Activated CD8-positive, alpha-beta memory T cell treated with anti-CD3 and anti-CD28 coated beads, Interleukin-2, amount 10 ng/mL, durations not matched to agents 7 days and 5 days (primary cell): ENCODE results near the gene KCNJ9. TPM values are rescaled to one million over a fixed set of nuclear protein-coding genes. Genes with fewer than 3 reads are reported as not detected.

Experiments used
- total RNA-seq, 2 experiments: library from RNA; stranded (reverse); gene quantifications; one replicate each; pipeline ENCODE4 v1.2.3, GENCODE V29; 2021

KCNJ9 gene
- total RNA-seq, 2 experiments from 2014 or later = not detected

Other genes with a start within 250 kb of the KCNJ9 start
- not detected for gene VSIG8, start 218.9 kb upstream of the KCNJ9 start, total RNA-seq
- gene CFAP45, start 181.4 kb upstream of the KCNJ9 start, total RNA-seq = 1 to 10 TPM; 1.3 to 1.6 TPM
- 100 to 1,000 TPM; 479 to 513 TPM for gene TAGLN2, start 156.0 kb upstream of the KCNJ9 start, total RNA-seq
- not detected for gene IGSF9, start 135.9 kb upstream of the KCNJ9 start, total RNA-seq
- not detected for gene SLAMF9, start 127.3 kb upstream of the KCNJ9 start, total RNA-seq
- gene PIGM, start 49.5 kb upstream of the KCNJ9 start, total RNA-seq = 1 to 10 TPM; 5.3 to 5.9 TPM
- not detected for gene KCNJ10, start 11.4 kb upstream of the KCNJ9 start, total RNA-seq
- 10 to 100 TPM; 30.9 to 35.0 TPM for gene IGSF8, start 17.1 kb downstream of the KCNJ9 start, total RNA-seq
- not detected for gene ATP1A2, start 34.2 kb downstream of the KCNJ9 start, total RNA-seq
- under 1 TPM in 1 of 2 experiments, not detected in 1; 0.40 TPM for gene ATP1A4, start 70.1 kb downstream of the KCNJ9 start, total RNA-seq
- under 1 TPM in 1 of 2 experiments, not detected in 1; 0.68 TPM for gene CASQ1, start 109.0 kb downstream of the KCNJ9 start, total RNA-seq
- gene PEA15, start 123.8 kb downstream of the KCNJ9 start, total RNA-seq = 10 to 100 TPM; 36.0 to 43.2 TPM
- 100 to 1,000 TPM; 115 to 117 TPM for gene DCAF8, start 181.0 kb downstream of the KCNJ9 start, total RNA-seq
- gene PEX19, start 203.6 kb downstream of the KCNJ9 start, total RNA-seq = 10 to 100 TPM; 49.4 to 54.4 TPM